ENCODE results near the gene GGA3. TPM values are rescaled to one million over a fixed set of nuclear protein-coding genes. Genes with fewer than 3 reads are reported as not detected.

The GGA3 gene
- total and polyA plus RNA-seq, 2 donors from 2014 or later: 8.0 to 49.2 TPM

DNA sequence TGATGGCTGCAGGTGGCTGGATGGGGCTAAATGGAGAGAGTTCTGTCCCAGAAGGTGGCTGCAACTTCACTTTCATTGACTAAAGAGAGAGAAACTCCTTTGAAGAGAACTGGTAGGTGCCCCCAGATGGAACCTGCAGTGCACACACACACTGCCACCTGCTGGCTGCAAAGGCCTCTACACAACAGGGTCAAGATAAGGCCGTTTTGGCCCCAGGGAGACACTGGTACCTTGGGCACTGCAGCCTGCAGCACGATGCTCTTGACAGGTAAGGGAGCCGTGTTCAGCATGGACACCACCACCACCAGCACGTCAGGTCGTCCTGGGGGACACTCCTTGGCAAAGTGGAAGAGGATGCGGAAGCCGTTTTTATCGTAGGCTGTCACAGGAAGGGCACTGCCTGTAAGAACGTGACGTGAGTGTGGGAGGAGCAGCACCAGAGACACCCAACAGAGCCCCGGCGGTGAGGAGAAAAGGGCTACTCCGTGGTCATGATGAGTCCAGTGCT, 22.7 kb downstream of the GGA3 start:
- Histone ChIP-seq H3K27me3 (ENCODE audit: control insufficient read depth, insufficient read depth, low read length) (no peaks in the 10 kb centered on the region), H3K4me3 (ENCODE audit: low read length in 3 of 3) (no peak overlapping the region), H3K27ac (ENCODE audit: low read depth in 2 of 2, low read length in 2 of 2) (no peak overlapping the region), H3K9ac (ENCODE audit: low read length in 3 of 3) (peak overlapping the region in 1 of 3 donors; percentile 12), H3K4me1 (ENCODE audit: control insufficient read depth in 2 of 3, insufficient read depth in 2 of 3, low read depth in 1 of 3, low read length in 3 of 3) (peaks cover 0 to 2% (median 0%) of the 10 kb centered on the region in 3 donors), H3K9me3 (ENCODE audit: control insufficient read depth in 2 of 3, insufficient read depth in 1 of 3, low read length in 3 of 3) (no peaks in the 10 kb centered on the region), H3K36me3 (ENCODE audit: control insufficient read depth in 2 of 3, insufficient read depth in 3 of 3, low read length in 3 of 3) (peaks cover 8 to 67% (median 41%) of the 10 kb centered on the region in 3 donors)
- intact Hi-C loops (cut with DNase I): no loop called here
- DNase-seq (peak; percentile 56 to 82 (median 64)), FAIRE-seq (no peak)
- TF ChIP-seq, protein P1, sequence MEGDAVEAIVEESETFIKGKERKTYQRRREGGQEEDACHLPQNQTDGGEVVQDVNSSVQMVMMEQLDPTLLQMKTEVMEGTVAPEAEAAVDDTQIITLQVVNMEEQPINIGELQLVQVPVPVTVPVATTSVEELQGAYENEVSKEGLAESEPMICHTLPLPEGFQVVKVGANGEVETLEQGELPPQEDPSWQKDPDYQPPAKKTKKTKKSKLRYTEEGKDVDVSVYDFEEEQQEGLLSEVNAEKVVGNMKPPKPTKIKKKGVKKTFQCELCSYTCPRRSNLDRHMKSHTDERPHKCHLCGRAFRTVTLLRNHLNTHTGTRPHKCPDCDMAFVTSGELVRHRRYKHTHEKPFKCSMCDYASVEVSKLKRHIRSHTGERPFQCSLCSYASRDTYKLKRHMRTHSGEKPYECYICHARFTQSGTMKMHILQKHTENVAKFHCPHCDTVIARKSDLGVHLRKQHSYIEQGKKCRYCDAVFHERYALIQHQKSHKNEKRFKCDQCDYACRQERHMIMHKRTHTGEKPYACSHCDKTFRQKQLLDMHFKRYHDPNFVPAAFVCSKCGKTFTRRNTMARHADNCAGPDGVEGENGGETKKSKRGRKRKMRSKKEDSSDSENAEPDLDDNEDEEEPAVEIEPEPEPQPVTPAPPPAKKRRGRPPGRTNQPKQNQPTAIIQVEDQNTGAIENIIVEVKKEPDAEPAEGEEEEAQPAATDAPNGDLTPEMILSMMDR (IDR thresholded peaks at IDR 0.05; ENCODE audit: borderline replicate concordance, extremely low read depth, insufficient read depth): peak; percentile 73

DNA sequence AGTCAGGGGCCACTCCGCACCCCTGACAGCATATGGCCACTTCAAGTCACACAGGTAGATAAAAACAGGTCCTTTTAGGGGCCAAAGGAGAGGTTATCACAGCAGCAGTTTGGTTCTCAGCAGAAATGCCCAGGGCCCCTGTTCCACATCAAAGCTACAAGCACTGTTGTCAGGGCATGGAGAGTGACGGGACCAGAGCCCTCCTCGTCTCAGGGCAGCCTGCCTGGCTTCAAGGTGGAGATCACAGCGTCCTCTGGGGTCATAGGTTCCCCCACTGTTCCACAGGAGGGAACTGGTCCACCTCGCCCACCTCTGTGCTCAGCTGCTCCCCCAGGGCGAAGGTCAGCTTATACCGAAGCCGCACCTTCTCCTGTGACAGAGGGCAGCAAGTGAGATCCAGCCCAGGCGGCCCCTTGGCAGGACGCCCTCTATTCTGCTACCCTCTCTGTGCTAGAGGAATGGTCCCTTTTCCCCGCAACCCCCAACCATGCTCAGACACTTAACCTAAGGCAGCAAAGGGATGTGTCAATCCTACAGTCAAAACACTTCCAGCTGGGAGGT, 23.3 kb downstream of the GGA3 start:
- Histone ChIP-seq H3K27me3 (ENCODE audit: control insufficient read depth, insufficient read depth, low read length) (no peaks in the 10 kb centered on the region), H3K9me3 (ENCODE audit: control insufficient read depth in 2 of 3, insufficient read depth in 1 of 3, low read length in 3 of 3) (no peaks in the 10 kb centered on the region), H3K4me3 (ENCODE audit: low read length in 3 of 3) (no peak overlapping the region), H3K4me1 (ENCODE audit: control insufficient read depth in 2 of 3, insufficient read depth in 2 of 3, low read depth in 1 of 3, low read length in 3 of 3) (peaks cover 0 to 2% (median 0%) of the 10 kb centered on the region in 3 donors), H3K27ac (ENCODE audit: low read depth in 2 of 2, low read length in 2 of 2) (no peak overlapping the region), H3K36me3 (ENCODE audit: control insufficient read depth in 2 of 3, insufficient read depth in 3 of 3, low read length in 3 of 3) (peaks cover 7 to 61% (median 36%) of the 10 kb centered on the region in 3 donors), H3K9ac (ENCODE audit: low read length in 3 of 3) (peak overlapping the region in 1 of 3 donors; percentile 12)
- TF ChIP-seq, protein P1 (IDR thresholded peaks at IDR 0.05; ENCODE audit: borderline replicate concordance, extremely low read depth, insufficient read depth): no peak
- DNase-seq (peak in 1 of 5 donors; percentile 45), FAIRE-seq (no peak)
- intact Hi-C loops (cut with DNase I): no loop called here

DNA sequence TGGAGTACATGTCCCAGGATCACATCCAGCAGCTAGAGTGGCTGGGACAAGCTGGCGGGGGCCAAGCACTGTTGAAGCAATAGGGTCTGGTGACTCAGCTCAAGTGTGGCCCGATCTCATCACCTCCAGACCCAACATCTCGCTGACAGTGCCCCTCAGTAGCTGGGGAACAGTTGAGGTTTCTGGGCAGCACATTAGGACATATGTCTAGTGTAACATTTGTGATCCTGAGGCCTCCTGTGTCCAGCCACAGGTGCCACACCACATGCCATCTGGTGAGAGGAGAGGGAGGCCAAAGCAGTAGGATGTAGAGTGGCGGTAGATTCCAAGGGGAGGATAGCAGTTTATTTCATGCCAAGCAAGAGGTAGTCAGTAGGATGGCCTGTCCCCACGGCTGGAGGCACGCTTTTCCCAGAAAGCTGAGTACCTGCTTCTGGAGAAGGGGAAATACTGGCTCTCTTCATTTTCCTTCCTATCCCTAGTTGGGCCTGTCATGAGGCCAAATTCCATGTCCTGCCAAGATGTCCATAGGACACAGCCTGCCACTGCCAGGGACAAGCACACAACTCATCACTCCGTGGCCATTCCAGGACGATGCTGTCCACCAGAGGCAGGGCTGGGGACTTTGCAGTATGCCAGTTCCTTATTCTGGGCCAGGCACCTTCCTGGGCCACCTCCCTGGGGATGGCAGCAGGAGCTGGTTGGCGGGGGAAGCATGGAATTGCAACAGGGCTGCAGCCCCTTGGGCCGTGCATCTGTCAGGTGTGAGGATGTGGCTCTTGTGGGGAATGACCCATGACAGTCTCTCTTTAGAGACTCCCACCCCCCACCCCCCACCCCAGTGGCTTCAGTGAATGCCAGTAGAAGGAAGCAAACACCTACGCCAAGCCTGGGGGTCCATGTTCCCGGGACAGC, 24.0 kb downstream of the GGA3 start:
- Histone ChIP-seq H3K27me3 (ENCODE audit: control insufficient read depth, insufficient read depth, low read length) (no peaks in the 10 kb centered on the region), H3K36me3 (ENCODE audit: control insufficient read depth in 2 of 3, insufficient read depth in 3 of 3, low read length in 3 of 3) (peaks cover 5 to 61% (median 38%) of the 10 kb centered on the region in 3 donors), H3K9me3 (ENCODE audit: control insufficient read depth in 2 of 3, insufficient read depth in 1 of 3, low read length in 3 of 3) (no peaks in the 10 kb centered on the region), H3K4me1 (ENCODE audit: control insufficient read depth in 2 of 3, insufficient read depth in 2 of 3, low read depth in 1 of 3, low read length in 3 of 3) (peaks cover 0 to 2% (median 0%) of the 10 kb centered on the region in 3 donors), H3K9ac (ENCODE audit: low read length in 3 of 3) (no peak overlapping the region), H3K27ac (ENCODE audit: low read depth in 2 of 2, low read length in 2 of 2) (no peak overlapping the region), H3K4me3 (ENCODE audit: low read length in 3 of 3) (no peak overlapping the region)
- DNase-seq: peak in 1 of 5 donors; percentile 35
- intact Hi-C loops (cut with DNase I): no loop called here
- TF ChIP-seq, protein P1 (IDR thresholded peaks at IDR 0.05; ENCODE audit: borderline replicate concordance, extremely low read depth, insufficient read depth): no peak
- no peak for FAIRE-seq

Data from kidney (tissue), 14 donors.